Activated CD4-positive, alpha-beta T cell treated with anti-CD3 and anti-CD28 coated beads, Interleukin-2, amount 10 ng/mL, durations not matched to agents 24 days and 14 days (primary cell): ENCODE measurements around the gene FCHSD1. TPM values are rescaled to one million over a fixed set of nuclear protein-coding genes. Genes with fewer than 3 reads are reported as not detected.

ENCODE experiments used
- DNase-seq: peaks from one replicate; pipeline ENCODE4 v3.0.0; 2022
- H3K27ac Mint-ChIP-seq: one replicate; pipeline ENCODE4 v1.8.0; 2022; ENCODE audit warnings: mild to moderate bottlenecking, mixed read lengths
- H3K27me3 Mint-ChIP-seq: one replicate; pipeline ENCODE4 v1.8.0; 2022; ENCODE audit warnings: mixed read lengths
- H3K36me3 Mint-ChIP-seq: one replicate; pipeline ENCODE4 v1.8.0; 2022; ENCODE audit warnings: low read depth, mild to moderate bottlenecking, mixed read lengths
- H3K4me1 Mint-ChIP-seq: one replicate; pipeline ENCODE4 v1.8.0; 2021; ENCODE audit warnings: mixed read lengths
- H3K4me3 Mint-ChIP-seq: one replicate; pipeline ENCODE4 v1.8.0; 2022; ENCODE audit warnings: mild to moderate bottlenecking, moderate library complexity, mixed read lengths
- H3K9me3 Mint-ChIP-seq: one replicate; pipeline ENCODE4 v1.8.0; 2021; ENCODE audit warnings: mixed read lengths
- intact Hi-C: fragments of 100-400 bp; cut with micrococcal nuclease; formaldehyde crosslinking; loops from one replicate; pipeline ENCODE4 v1.15.1; 2023
- total RNA-seq: library from RNA; stranded (reverse); gene quantifications from 2 replicates; pipeline ENCODE4 v1.2.3, GENCODE V29; 2022

FCHSD1 gene
- total RNA-seq, 1 donor from 2014 or later: 33.1 TPM

GRCh38 chr5:141664733-141665461, 13.7 kb upstream of the FCHSD1 start:
- Mint-ChIP-seq H3K27ac (peak overlapping the region; percentile 26), H3K27me3 (no peaks in the 10 kb centered on the region), H3K4me1 (peaks cover 4% of the 10 kb centered on the region), H3K4me3 (no peak overlapping the region), H3K36me3 (peaks cover 2% of the 10 kb centered on the region), H3K9me3 (no peaks in the 10 kb centered on the region)
- intact Hi-C loops: loop anchor here (1.0 to 10.0 kb wide), 4 partner anchors 28 to 214 kb away; no protein-coding TSS in a partner anchor
- peak; percentile 93 for DNase-seq

GRCh38 chr5:141663506-141663905, 12.3 kb upstream of the FCHSD1 start:
- Mint-ChIP-seq H3K27me3 (peaks cover 2% of the 10 kb centered on the region), H3K4me1 (peaks cover 4% of the 10 kb centered on the region)
- intact Hi-C loops: loop anchor here (10.0 kb wide), 1 partner anchor 151 kb away; no protein-coding TSS in a partner anchor

GRCh38 chr5:141662028-141662427, 10.8 kb upstream of the FCHSD1 start:
- Mint-ChIP-seq H3K27me3 (peaks cover 2% of the 10 kb centered on the region), H3K36me3 (peaks cover 3% of the 10 kb centered on the region), H3K4me3 (no peak overlapping the region), H3K9me3 (no peaks in the 10 kb centered on the region), H3K27ac (no peak overlapping the region), H3K4me1 (peaks cover 7% of the 10 kb centered on the region)
- no peak for DNase-seq
- intact Hi-C loops: loop anchor here (10.0 kb wide), 1 partner anchor 153 kb away; no protein-coding TSS in a partner anchor

More at GRCh38 chr5:141663506-141663905, 12.3 kb upstream of the FCHSD1 start:
- Mint-ChIP-seq H3K36me3 (no peaks in the 10 kb centered on the region), H3K27ac (no peak overlapping the region), H3K4me3 (no peak overlapping the region), H3K9me3 (no peaks in the 10 kb centered on the region)
- DNase-seq: no peak

- Mint-ChIP-seq H3K36me3 (peaks cover 8% of the 10 kb centered on the region), H3K27ac (peak overlapping the region; percentile 14), H3K4me3 (no peak overlapping the region), H3K27me3 (peaks cover 2% of the 10 kb centered on the region), H3K9me3 (no peaks in the 10 kb centered on the region), H3K4me1 (peaks cover 3% of the 10 kb centered on the region)
- DNase-seq: no peak
- intact Hi-C loops: no loop called here
Observed at GRCh38 chr5:141657937-141658545, 6.8 kb upstream of the FCHSD1 start.

GRCh38 chr5:141657404-141657803, 6.2 kb upstream of the FCHSD1 start:
- DNase-seq: no peak
- peaks cover 2% of the 10 kb centered on the region for H3K27me3 Mint-ChIP-seq
- no peak overlapping the region for H3K4me3 Mint-ChIP-seq
- no peak overlapping the region for H3K27ac Mint-ChIP-seq
- peaks cover 6% of the 10 kb centered on the region for H3K4me1 Mint-ChIP-seq
- H3K36me3 Mint-ChIP-seq: peaks cover 8% of the 10 kb centered on the region
- intact Hi-C loops: no loop called here
- no peaks in the 10 kb centered on the region for H3K9me3 Mint-ChIP-seq

GRCh38 chr5:141656396-141656795, 5.2 kb upstream of the FCHSD1 start:
- no peak overlapping the region for H3K27ac Mint-ChIP-seq
- H3K4me3 Mint-ChIP-seq: no peak overlapping the region
- no peak for DNase-seq
- no peaks in the 10 kb centered on the region for H3K9me3 Mint-ChIP-seq
- H3K4me1 Mint-ChIP-seq: peaks cover 14% of the 10 kb centered on the region
- H3K27me3 Mint-ChIP-seq: peaks cover 2% of the 10 kb centered on the region
- H3K36me3 Mint-ChIP-seq: peaks cover 8% of the 10 kb centered on the region
- intact Hi-C loops: no loop called here

GRCh38 chr5:141655020-141655419, 3.8 kb upstream of the FCHSD1 start:
- H3K36me3 Mint-ChIP-seq: peaks cover 8% of the 10 kb centered on the region
- H3K4me1 Mint-ChIP-seq: peaks cover 24% of the 10 kb centered on the region
- intact Hi-C loops: no loop called here
- H3K4me3 Mint-ChIP-seq: no peak overlapping the region
- peaks cover 2% of the 10 kb centered on the region for H3K27me3 Mint-ChIP-seq
- H3K27ac Mint-ChIP-seq: no peak overlapping the region
- DNase-seq: no peak
- no peaks in the 10 kb centered on the region for H3K9me3 Mint-ChIP-seq

GRCh38 chr5:141654298-141654697, 3.1 kb upstream of the FCHSD1 start:
- no peak for DNase-seq
- Mint-ChIP-seq H3K27me3 (peaks cover 1% of the 10 kb centered on the region), H3K27ac (no peak overlapping the region), H3K4me1 (peaks cover 27% of the 10 kb centered on the region), H3K9me3 (no peaks in the 10 kb centered on the region), H3K4me3 (no peak overlapping the region), H3K36me3 (peaks cover 8% of the 10 kb centered on the region)
- intact Hi-C loops: loop anchor here (5.0 kb wide), 1 partner anchor 198 kb away; no protein-coding TSS in a partner anchor

GRCh38 chr5:141651728-141652105, 499 bp upstream of the FCHSD1 start:
- peaks cover 27% of the 10 kb centered on the region for H3K4me1 Mint-ChIP-seq
- H3K27me3 Mint-ChIP-seq: no peaks in the 10 kb centered on the region
- H3K9me3 Mint-ChIP-seq: no peaks in the 10 kb centered on the region
- intact Hi-C loops: loop anchor here (1.0 to 5.0 kb wide), 4 partner anchors 15 to 318 kb away; partner anchors contain the start of genes HDAC3, RELL2 and RNF14
- peaks cover 16% of the 10 kb centered on the region for H3K36me3 Mint-ChIP-seq
- peak overlapping the region; percentile 42 for H3K27ac Mint-ChIP-seq
- no peak for DNase-seq
- peak overlapping the region; percentile 92 for H3K4me3 Mint-ChIP-seq

GRCh38 chr5:141649972-141650371, 1.2 kb downstream of the FCHSD1 start:
- no peaks in the 10 kb centered on the region for H3K27me3 Mint-ChIP-seq
- intact Hi-C loops: loop anchor here (5.0 kb wide), 1 partner anchor 202 kb away; no protein-coding TSS in a partner anchor
- no peaks in the 10 kb centered on the region for H3K9me3 Mint-ChIP-seq
- peaks cover 29% of the 10 kb centered on the region for H3K4me1 Mint-ChIP-seq
- H3K36me3 Mint-ChIP-seq: peaks cover 15% of the 10 kb centered on the region
- peak overlapping the region; percentile 92 for H3K4me3 Mint-ChIP-seq
- H3K27ac Mint-ChIP-seq: peak overlapping the region; percentile 64
- DNase-seq: no peak

GRCh38 chr5:141649056-141649688, 2.0 kb downstream of the FCHSD1 start:
- peaks cover 18% of the 10 kb centered on the region for H3K36me3 Mint-ChIP-seq
- peaks cover 30% of the 10 kb centered on the region for H3K4me1 Mint-ChIP-seq
- no peaks in the 10 kb centered on the region for H3K27me3 Mint-ChIP-seq
- intact Hi-C loops: no loop called here
- no peaks in the 10 kb centered on the region for H3K9me3 Mint-ChIP-seq
- H3K4me3 Mint-ChIP-seq: no peak overlapping the region
- no peak for DNase-seq
- no peak overlapping the region for H3K27ac Mint-ChIP-seq

GRCh38 chr5:141647851-141648250, 3.4 kb downstream of the FCHSD1 start:
- Mint-ChIP-seq H3K27ac (no peak overlapping the region), H3K4me3 (no peak overlapping the region), H3K4me1 (peaks cover 31% of the 10 kb centered on the region), H3K27me3 (no peaks in the 10 kb centered on the region), H3K36me3 (peaks cover 22% of the 10 kb centered on the region), H3K9me3 (no peaks in the 10 kb centered on the region)
- intact Hi-C loops: no loop called here
- no peak for DNase-seq

GRCh38 chr5:141647242-141647641, 4.0 kb downstream of the FCHSD1 start:
- Mint-ChIP-seq H3K36me3 (peaks cover 25% of the 10 kb centered on the region), H3K27me3 (no peaks in the 10 kb centered on the region), H3K4me3 (no peak overlapping the region), H3K27ac (no peak overlapping the region), H3K9me3 (no peaks in the 10 kb centered on the region), H3K4me1 (peaks cover 28% of the 10 kb centered on the region)
- intact Hi-C loops: no loop called here
- no peak for DNase-seq

- H3K27ac Mint-ChIP-seq: no peak overlapping the region
- no peaks in the 10 kb centered on the region for H3K27me3 Mint-ChIP-seq
- H3K9me3 Mint-ChIP-seq: no peaks in the 10 kb centered on the region
- no peak for DNase-seq
- no peak overlapping the region for H3K4me3 Mint-ChIP-seq
- peaks cover 36% of the 10 kb centered on the region for H3K36me3 Mint-ChIP-seq
- H3K4me1 Mint-ChIP-seq: peaks cover 30% of the 10 kb centered on the region
- intact Hi-C loops: no loop called here
Observed at GRCh38 chr5:141646026-141646425, 5.2 kb downstream of the FCHSD1 start.
